ENCODE measurements around the gene RING1.
A peak's percentile ranks its signal among the peaks of the same experiment; 100 is the strongest.

- TF ChIP-seq CTCF (IDR thresholded peaks at IDR 0.05) (peak; percentile 88), EZH2phosphoT487 (IDR thresholded peaks at IDR 0.05; ENCODE audit: borderline replicate concordance, low read depth) (no peak), RAD21 (IDR thresholded peaks at IDR 0.05; ENCODE audit: low read length) (peak; percentile 95), EP300 (IDR thresholded peaks at IDR 0.05; ENCODE audit: borderline replicate concordance in 1 of 2, low read depth in 1 of 2, low read length in 1 of 2) (no peak), POLR2AphosphoS5 (IDR thresholded peaks at IDR 0.05; ENCODE audit: low read depth, low read length) (no peak), PBX3 (IDR thresholded peaks at IDR 0.05) (no peak), REST (IDR thresholded peaks at IDR 0.05; ENCODE audit: low read depth, low read length) (no peak)
Measured at GRCh38 chr6:33247977-33248642, 39.8 kb downstream of the RING1 start.

All from SK-N-SH (cell line).